ENCODE measurements around the gene CCSER1. TPM values are rescaled to one million over a fixed set of nuclear protein-coding genes. Genes with fewer than 3 reads are reported as not detected.
"Not testable (repeated sequence)": the region's sequence is repeated elsewhere in the genome, so short reads cannot be mapped to it uniquely, and the experiment has no call there.

The CCSER1 gene
- total RNA-seq, 1 experiment from 2014 or later = not detected

DNA sequence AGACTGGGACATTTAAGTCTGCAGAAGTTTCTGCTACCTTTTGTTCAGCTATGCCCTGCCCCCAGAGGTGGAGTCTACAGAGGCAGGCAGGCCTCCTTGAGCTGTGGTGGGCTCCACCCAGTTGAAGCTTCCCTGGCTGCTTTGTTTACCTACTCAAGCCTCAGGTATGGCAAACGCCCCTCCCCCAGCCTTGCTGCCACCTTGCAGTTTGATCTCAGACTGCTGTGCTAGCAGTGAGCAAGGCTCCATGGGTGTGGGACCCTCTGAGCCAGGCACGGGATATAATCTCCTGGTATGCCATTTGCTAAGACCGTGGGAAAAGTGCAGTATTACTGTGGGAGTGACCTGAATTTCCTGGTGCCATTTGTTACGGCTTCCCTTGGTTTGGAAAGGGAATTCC is 1026.8 kb downstream of the CCSER1 start:
- DNase-seq (ENCODE audit: low read depth) = not testable (repeated sequence)

DNA sequence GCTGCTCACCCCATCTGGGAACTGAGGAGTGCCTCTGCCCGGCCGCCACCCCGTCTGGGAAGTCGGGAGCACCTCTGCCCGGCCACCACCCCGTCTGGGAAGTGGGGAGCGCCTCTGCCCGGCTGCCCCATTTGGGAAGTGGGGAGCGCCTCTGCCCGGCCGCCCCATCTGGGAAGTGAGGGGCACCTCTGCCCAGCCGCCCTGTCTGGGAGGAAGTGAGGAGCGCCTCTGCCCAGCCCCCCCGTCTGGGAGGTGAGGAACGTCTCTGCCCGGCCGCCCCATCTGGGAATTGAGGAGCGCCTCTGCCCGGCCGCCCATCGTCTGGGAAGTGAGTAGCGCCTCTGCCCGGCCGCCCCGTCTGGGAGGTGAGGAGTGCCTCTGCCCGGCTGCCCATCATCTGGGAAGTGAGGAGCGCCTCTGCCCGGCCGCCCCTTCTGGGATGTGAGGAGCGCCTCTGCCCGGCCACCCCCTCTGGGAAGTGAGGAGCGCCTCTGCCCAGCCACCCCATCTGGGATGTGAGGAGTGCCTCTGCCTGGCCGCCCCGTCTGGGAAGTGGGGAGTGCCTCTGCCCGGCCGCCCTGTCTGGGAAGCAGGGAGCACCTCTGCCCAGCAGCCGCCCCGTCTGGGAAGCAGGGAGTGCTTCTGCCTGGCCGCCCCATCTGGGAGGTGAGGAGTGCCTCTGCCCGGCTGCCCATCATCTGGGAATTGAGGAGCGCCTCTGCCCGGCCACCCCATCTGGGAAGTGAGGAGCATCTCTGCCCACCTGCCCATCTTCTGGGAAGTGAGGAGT is 1040.9 kb downstream of the CCSER1 start:
- not testable (repeated sequence) for DNase-seq (ENCODE audit: low read depth)

DNA sequence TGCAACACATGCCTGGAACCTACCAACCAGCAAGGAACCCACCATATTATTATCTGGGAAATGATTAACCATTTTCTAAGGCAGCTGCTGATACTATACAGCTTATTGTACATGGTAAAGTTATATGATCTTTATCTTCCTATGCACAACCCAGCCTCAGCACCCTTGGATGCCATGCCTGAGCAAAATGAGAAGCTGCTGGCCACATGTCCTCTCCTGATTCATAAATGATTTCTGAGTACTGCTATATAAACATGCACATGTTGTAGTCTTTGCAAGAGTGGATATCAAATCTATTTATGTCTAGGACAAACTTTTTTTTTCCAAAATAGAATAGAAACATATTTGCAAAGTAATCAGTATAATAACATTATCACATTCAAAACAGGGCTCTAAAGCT is 1043.6 kb downstream of the CCSER1 start:
- DNase-seq (ENCODE audit: low read depth) = no peak

DNA sequence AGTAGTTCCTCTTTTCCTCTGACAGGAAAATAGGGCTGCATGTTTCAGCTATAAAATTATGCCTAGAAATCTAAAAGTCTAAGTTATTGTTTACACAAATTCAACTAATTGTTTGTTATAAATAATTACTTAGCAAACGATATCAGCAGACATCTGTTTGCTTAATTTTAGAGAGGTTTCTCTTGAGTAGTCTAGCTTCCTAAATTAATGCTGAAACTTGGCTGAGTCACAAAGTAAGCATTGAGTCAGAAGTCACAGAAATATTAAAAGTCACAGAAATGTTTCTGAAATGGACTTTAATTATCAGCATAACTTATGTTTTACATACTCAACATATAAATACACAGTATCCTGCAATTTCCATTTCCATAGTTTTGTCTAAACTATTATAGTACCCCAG is 1044.0 kb downstream of the CCSER1 start:
- no peak for DNase-seq (ENCODE audit: low read depth)

DNA sequence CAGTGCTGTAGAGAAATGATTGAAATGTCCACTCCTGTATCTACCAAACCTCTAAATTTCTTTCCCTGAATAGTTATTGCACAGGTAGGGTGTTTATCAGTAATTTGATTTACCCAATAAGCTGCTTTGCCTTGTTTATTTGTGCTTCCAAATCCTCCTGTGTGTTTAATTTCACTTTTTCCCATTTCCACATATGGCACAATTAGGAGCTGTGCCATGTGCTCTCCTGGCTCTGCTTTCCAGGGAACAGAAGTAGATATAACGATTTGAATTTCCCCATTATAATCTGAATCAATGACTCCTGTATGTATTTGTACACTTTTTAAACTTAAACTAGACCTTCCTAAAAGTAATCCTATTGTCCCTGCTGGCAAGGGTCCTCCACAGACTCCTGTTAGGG is 1057.9 kb downstream of the CCSER1 start:
- not testable (repeated sequence) for DNase-seq (ENCODE audit: low read depth)

DNA sequence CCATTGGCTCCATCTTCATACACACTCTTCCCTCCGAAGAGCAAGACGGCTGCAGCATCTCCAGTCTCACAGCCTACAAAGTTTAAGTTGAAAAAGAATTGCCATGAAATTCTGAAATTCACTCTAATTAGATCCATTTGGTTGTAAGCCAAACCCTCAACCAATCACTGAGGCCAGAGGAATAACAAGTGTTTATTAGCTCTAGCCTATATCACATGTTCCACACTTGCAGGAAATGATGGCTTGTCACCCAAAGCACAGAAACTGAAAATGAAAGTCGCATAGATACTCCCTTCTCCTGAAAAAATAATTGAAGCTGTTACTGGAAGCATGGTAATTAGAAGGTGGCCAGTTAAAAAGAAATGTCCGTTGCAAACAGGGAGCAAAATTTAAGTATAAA is 1071.8 kb downstream of the CCSER1 start:
- peak; percentile 52 for DNase-seq (ENCODE audit: low read depth)

DNA sequence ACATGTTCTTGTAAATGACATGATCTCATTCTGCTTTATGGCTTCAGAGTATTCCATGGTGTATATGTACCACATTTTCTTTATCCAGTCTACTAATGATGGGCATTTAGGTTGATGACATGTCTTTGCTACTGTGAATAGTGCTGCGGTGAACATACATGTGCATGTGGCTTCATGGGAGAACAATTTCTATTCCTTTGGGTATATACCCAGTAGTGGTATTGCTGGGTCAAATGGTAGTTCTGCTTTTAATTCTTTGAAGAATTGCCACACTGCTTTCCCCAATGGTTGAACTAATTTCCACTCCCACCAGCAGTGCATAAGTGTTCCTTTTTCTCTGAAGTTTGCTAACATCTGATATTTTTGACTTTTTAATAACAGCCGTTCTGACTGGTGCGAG is 1080.3 kb downstream of the CCSER1 start:
- DNase-seq (ENCODE audit: low read depth) = no peak

DNA sequence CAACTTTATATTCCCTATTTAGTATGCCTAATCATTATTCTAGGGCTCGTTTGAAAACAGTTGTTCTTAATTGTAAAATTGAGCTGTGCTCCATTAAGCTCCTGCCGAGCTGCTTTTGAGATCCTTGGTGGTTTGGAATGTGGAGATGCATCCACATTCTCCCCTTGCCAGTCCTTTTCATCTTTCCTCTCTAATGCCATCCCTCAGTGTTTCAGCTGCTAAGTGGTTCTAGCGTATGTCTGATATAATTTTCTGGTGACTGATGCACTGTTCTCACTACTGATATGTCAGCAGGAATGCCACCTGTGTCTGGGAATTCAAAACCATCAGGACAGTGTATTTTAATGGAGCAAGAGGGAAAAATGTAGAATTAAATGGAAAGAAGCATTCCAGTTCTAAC is 1085.0 kb downstream of the CCSER1 start:
- DNase-seq (ENCODE audit: low read depth) = no peak

DNA sequence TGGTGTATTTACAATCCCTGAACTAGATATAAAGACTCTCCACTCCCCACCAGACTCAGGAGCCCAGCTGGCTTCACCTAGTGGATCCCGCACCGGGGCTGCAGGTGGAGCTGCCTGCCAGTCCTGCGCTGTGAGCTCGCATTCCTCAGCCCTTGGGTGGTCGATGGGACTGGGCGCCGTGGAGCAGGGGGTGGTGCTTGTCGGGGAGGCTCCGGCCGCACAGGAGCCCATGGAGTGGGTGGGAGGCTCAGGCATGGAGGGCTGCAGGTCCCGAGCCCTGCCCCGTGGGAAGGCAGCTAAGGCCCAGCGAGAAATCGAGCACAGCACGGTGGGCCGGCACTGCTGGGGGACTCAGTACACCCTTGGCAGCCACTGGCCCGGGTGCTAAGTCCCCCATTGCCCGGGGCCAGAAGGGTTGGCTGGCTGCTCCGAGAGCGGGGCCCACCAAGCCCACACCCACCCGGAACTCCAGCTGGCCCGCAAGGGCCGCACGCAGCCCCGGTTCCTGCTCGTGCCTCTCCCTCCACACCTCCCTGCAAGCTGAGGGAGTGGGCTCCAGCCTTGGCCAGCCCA is 1090.7 kb downstream of the CCSER1 start:
- DNase-seq (ENCODE audit: low read depth) = not testable (repeated sequence)

DNA sequence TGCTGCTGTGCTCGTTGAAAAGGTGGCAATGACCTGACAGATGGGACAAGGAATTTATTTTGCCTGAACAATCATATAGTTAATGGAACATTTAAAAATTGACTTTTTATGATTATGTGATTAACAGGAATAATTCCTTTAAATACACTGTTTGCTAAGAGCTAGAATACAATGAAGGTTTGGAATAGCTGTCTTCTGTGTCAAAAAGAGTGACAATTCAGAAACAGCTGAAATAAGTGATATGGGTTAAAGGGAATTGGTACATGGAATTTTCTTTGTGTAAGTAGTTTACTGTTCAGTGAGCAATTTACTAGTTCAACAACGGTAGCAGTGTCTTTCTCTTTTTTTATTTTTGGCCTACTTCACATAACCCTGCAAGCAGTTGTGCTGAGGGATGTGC is 1093.1 kb downstream of the CCSER1 start:
- no peak for DNase-seq (ENCODE audit: low read depth)

DNA sequence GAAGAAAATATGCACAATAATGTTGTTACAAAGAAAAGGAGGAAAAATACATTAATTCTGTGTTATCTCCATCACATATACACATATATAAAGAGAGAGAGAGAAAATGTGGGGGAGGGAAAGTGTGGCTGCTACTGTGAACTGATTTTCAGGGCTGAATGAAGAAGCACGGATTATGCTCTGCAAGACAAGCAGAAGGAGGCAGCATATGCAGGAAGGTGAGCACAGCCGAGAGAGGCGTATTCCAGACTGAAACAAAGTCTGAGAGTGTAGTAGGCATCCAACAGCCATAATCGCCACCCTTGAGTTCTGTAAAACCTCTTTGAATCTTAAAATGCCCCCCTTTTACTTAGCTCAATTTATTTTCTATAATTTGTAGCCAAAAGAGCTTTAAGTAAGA is 1094.8 kb downstream of the CCSER1 start:
- no peak for DNase-seq (ENCODE audit: low read depth)

DNA sequence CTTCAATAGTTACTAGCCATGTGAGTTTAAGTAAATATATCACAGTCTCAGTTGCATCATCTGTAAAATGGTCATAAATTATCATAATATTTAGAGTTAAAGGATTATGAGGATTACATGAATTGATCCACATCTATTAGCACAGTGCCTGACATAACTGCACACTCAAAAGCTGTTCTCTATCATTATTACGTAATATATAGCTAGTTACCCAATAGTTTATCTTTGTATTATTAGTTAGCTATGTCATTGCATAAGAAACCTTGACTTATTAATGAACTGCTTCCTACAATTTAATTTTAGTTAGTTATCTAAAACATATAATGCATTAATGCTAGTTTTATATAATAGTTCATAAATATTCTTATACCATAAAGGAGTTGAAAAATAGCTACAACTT is 1099.7 kb downstream of the CCSER1 start:
- no peak for DNase-seq (ENCODE audit: low read depth)

DNA sequence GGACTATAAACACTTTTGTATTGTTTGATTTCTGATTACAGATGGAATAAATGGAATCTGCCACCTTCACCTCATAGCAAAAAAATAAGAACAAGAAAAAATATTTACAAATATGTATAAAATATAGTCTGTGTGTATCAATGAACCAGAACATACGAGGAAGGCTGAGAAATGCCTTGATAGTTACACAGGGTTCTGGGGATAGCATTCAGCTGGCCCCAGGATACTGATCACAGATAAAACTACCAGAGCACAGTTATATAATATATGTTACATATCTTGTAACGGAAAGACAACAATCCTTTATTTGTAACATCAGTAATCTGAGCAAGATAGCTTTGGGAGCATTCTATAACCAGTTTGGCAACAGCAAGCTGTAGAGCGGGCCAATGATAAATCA is 1101.5 kb downstream of the CCSER1 start:
- DNase-seq (ENCODE audit: low read depth) = no peak

DNA sequence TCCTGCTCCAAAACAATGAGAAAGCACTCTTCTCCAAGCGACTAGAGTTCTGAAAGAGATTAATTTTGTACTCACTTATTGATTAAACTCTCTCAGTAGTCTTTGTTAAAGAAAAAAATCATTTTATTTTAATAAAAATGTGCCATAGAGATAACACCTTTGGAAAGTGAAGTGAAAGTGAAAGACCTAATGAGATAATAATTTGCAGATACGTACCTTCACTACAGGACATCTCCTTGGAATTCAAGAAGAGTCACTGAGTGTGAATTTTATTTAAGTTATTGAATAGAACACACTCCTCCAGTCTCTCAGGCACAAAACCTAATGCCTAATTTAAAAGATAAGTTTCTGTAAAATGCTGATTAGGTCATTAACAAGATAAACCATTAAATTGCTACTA is 1106.0 kb downstream of the CCSER1 start:
- DNase-seq (ENCODE audit: low read depth) = no peak

DNA sequence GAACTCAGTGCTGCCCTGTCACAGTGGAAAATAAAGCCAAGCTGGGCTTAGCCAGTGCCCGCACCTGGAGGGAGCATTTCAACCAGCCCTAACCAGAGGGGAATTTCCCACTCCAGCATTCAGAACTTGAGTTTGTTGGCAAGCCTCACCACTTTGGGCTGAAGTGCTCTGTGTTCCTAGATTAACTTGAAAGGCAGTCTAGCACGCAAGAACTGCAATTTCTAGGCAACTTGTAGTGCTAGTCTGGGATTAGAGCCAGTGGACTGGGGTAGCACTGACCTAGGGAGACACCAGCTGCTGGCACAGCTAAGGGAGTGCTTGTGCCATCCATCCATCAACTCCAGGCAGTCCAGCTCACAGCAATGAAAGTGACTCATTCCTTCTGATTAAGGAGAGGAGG is 1115.9 kb downstream of the CCSER1 start:
- DNase-seq (ENCODE audit: low read depth) = peak; percentile 2

DNA sequence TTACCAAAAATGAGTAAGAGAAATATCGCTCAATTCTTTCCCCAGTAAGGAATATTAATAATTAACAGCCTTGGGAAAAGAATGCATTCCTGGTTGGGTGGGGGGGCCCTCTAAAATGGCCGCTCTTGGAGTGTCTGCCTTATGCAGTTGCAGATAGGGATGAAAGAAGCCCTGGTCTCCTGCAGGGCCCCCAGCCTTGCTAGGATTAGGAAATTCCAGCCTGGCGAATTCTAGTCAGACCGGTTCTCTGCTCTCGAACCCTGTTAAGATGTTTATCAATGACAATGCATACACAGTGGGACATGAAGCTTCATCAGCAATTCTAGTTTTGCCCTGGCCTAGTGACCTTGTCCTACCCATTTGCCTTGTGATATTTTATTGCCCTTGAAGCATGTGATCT is 1128.8 kb downstream of the CCSER1 start:
- no peak for DNase-seq (ENCODE audit: low read depth)

DNA sequence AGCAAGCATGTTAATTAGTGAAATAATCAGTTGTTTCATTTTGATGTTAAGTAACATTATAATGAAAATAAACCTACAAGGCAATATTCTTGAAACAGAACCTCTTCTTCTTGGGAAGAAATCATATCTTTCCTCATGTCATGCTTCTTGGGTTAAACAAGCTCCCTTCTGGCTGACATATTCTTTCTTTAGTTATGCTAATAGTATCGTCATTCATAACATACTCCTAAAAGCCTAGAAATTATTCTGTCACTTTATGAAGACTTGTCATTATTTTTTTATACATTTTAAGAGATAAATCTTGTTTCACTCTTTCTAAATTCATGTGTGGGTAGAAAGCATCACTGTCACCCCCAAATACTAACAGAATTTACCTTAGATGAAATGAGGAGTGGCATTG is 1129.6 kb downstream of the CCSER1 start:
- DNase-seq (ENCODE audit: low read depth) = no peak

DNA sequence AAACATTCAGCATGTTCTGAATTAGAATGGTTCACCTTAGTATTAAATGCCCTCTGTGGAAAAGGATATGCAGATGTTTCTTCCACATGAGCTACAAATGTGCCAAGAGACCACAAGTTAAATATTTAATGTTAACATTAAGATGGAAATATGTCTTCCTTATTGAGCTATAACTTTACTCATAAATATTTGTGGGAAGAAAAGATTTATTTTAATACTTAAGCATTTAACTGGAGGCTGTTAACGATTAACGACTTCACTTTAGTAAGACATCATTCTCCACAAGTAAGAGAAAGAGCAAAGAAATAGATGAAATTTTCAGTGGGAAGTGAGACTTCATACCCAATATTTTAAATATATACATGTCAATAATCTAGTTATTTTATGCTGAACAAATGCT is 1130.5 kb downstream of the CCSER1 start:
- no peak for DNase-seq (ENCODE audit: low read depth)

DNA sequence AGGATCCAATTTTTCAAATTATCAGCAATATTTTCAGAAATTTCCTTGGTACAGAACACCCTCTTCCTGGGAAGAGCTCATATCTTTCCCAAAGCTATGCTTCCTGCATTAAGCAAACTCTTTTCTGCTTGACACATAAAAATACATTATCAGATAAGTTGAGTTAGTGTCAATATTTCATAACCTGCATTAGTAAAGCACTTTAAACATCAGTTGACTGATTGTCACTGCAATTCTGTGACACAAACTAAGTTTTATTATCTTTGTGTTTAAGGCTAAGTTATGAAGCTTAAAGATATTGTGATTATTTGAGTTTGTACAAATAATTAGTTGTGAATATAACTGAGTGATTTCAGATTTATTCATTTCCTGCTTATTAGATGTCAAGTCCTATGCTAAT is 1131.1 kb downstream of the CCSER1 start:
- DNase-seq (ENCODE audit: low read depth) = no peak

DNA sequence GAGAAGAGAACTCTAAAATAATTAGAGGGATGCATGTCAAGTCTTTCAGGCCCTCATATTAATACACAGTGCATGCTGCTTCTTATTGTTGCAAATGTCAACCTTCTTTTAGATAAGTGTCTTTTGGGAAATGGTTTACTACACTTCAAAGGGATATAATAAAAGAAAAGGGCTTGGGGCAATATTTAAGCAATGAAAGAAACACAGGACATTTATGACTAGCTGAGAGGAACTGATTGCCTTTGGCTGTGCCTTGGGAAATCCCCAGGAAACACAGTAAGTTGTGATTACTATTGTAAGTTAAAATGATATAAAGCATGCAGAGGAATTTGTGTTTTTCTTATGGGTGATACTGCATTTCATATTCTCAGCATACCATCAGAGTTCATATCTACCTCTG is 1140.3 kb downstream of the CCSER1 start:
- DNase-seq (ENCODE audit: low read depth) = no peak

DNA sequence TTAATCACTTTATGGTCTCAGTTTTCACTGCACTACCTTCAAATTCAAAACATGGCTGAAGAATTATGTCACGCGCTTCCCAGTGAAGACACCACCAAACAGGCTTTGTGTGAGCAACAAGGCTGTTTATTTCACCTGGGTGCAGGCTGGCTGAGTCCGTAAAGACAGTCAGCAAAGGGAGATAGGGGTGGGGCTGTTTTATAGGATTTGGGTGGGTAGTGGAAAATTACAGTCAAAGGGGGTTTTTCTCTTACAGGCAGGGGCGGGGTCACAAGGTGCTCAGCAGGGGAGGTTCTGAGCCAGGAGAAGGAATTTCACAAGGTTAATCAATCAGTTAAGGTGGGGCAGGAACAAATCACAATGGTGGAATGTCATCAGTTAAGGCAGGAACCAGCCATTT is 1141.3 kb downstream of the CCSER1 start:
- not testable (repeated sequence) for DNase-seq (ENCODE audit: low read depth)

DNA sequence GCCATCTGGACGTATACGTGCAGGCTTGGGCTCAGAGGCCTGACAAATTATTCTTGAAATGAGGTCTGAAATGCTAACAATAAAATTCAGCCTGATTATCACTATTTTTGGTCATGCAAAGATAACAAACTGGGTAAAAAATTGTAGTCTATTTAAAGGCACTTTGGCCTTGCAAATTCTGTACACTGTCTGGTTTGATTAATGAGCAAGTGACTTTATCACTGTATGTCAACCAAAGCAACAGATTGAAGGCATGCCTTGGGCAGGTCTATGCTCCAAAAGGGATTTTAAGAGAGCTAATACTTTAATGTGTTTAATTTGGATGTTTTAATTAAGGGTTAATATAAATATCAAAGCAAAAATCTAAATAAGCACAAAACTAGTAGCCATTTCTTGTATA is 1141.7 kb downstream of the CCSER1 start:
- DNase-seq (ENCODE audit: low read depth) = no peak

DNA sequence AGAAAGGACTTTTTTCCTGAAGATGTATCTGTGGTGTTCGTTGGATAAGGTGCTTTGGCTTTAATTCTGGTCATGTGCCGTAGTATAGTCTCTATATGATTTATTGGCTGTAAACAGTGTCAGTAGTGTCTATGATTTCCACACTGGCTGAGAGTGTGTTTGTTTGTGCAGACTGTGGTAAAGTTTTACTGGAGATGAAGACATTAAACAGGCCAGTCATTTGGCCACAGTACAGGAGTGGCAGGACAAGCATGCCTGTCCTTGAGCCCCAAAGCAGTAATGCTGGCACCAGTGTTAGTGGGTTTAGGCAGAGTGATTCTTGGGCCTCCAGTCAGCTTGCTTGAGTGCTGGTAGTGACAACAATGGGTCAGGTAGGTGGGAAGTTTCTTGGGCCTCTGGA is 1152.7 kb downstream of the CCSER1 start:
- DNase-seq (ENCODE audit: low read depth) = no peak
